PC-9 (cell line): ENCODE data around the gene NCAPG. TPM values are rescaled to one million over a fixed set of nuclear protein-coding genes. Genes with fewer than 3 reads are reported as not detected.
"Not testable (repeated sequence)": the region's sequence is repeated elsewhere in the genome, so short reads cannot be mapped to it uniquely, and the experiment has no call there.

Experiments
- BruUV-seq: library from RNA; stranded (reverse); fragments of 400-500 nt; replicated peaks from 2 replicates; lab custom pipeline; 2021; lab: Mats Ljungman, UMichigan
- CTCF ChIA-PET: fragments of 300-600 bp; sonication (Branson Sonifier 250); formaldehyde crosslinking; loops from one replicate; lab custom pipeline; 2022; ENCODE audit warnings: antibody characterized with exemption; lab: Charles Lee
- POLR2A ChIA-PET: fragments of 300-600 bp; sonication (Branson Sonifier 250); formaldehyde crosslinking; loops from one replicate; lab custom pipeline; 2022; ENCODE audit warnings: antibody characterized with exemption; ENCODE audit not compliant: unreplicated experiment; lab: Charles Lee
- DNase-seq, 2 experiments: peaks; one replicate each; pipeline versions ENCODE4 v3.0.0 to v3.0.0-alpha.2; 2015 to 2022; ENCODE audit warnings: mixed read lengths in 1 of 2
- H2AFZ ChIP-seq: fragments of 200-600 bp; sonication (generic); 2 replicates; pipeline ENCODE4 v1.8.1; 2017; ENCODE audit warnings: antibody characterized with exemption
- H3F3A ChIP-seq: fragments of 200-600 bp; sonication (generic); 2 replicates; pipeline ENCODE4 v1.8.1; 2017; ENCODE audit warnings: antibody characterized with exemption, mild to moderate bottlenecking, low read depth; ENCODE audit not compliant: insufficient read depth
- H3K27ac ChIP-seq: fragments of 200-600 bp; sonication (generic); 2 replicates; pipeline ENCODE4 v1.6.1; 2016; ENCODE audit warnings: mixed run types
- H3K27me3 ChIP-seq: fragments of 200-600 bp; sonication (generic); 2 replicates; pipeline ENCODE4 v1.6.1; 2016; ENCODE audit warnings: low read depth, mixed run types; ENCODE audit not compliant: insufficient read depth
- H3K36me3 ChIP-seq: fragments of 200-600 bp; sonication (generic); 2 replicates; pipeline ENCODE4 v1.6.1; 2016; ENCODE audit warnings: low read depth, mixed run types
- H3K4me1 ChIP-seq: fragments of 200-600 bp; sonication (generic); replicated peaks from 2 replicates; pipeline ENCODE4 v1.6.1; 2016; ENCODE audit warnings: mixed run types; ENCODE audit not compliant: insufficient read depth
- H3K4me2 ChIP-seq: fragments of 200-600 bp; sonication (generic); 2 replicates; pipeline ENCODE4 v1.6.1; 2017; ENCODE audit warnings: mixed run types
- H3K4me3 ChIP-seq: fragments of 200-600 bp; sonication (generic); 2 replicates; pipeline ENCODE4 v1.6.1; 2016; ENCODE audit warnings: mixed run types
- H3K79me2 ChIP-seq: fragments of 200-600 bp; sonication (generic); 2 replicates; pipeline ENCODE4 v1.6.1; 2017; ENCODE audit warnings: low read depth, mixed run types
- H3K9me2 ChIP-seq: fragments of 200-600 bp; sonication (generic); 2 replicates; pipeline ENCODE4 v1.8.1; 2017; ENCODE audit warnings: mild to moderate bottlenecking; ENCODE audit not compliant: insufficient read depth
- H3K9me3 ChIP-seq: fragments of 200-600 bp; sonication (generic); 2 replicates; pipeline ENCODE4 v1.8.1; 2016; ENCODE audit warnings: low read depth; ENCODE audit not compliant: insufficient read depth
- H4K20me1 ChIP-seq: fragments of 200-600 bp; sonication (generic); 2 replicates; pipeline ENCODE4 v1.8.1; 2017; ENCODE audit not compliant: insufficient read depth
- CTCF ChIP-seq: fragments of 200-600 bp; sonication (generic); conservative IDR thresholded peaks from 2 replicates; pipeline ENCODE4 v1.6.1; 2017; ENCODE audit warnings: mixed run types, antibody characterized with exemption, mild to moderate bottlenecking, moderate library complexity
- EZH2 ChIP-seq: fragments of 200-600 bp; sonication (generic); IDR thresholded peaks from 2 replicates; pipeline ENCODE4 v1.8.0; 2017; ENCODE audit warnings: antibody characterized with exemption, low read depth
- intact Hi-C: fragments of 100-400 bp; cut with micrococcal nuclease; formaldehyde crosslinking; loops from one replicate; pipeline ENCODE4 v1.10.0; 2022; ENCODE audit not compliant: unreplicated experiment
- total RNA-seq: library from RNA; stranded (reverse); gene quantifications from 2 replicates; pipeline ENCODE4 v1.2.3, GENCODE V29; 2021

Gene NCAPG
- total RNA-seq, 1 experiment from 2014 or later, result 53.7 TPM

- H3K36me3 ChIP-seq, result peaks cover 8% of the 10 kb centered on the region; the same call in 1 of the 2 replicates
- no peaks in the 10 kb centered on the region for H3K79me2 ChIP-seq
- no peaks in the 10 kb centered on the region for H3K9me2 ChIP-seq
- ChIA-PET POLR2A (no interaction called here), CTCF (no interaction called here)
- intact Hi-C loops, result loop anchor here (2.0 kb wide), 1 partner anchor 17 kb away; no protein-coding TSS in a partner anchor
- no peak overlapping the region for H3K27ac ChIP-seq
- no TSS peak for BruUV-seq
- no peaks in the 10 kb centered on the region for H3K27me3 ChIP-seq
- no peaks in the 10 kb centered on the region for H3K9me3 ChIP-seq
- no peaks in the 10 kb centered on the region for H3F3A ChIP-seq
- H3K4me3 ChIP-seq, result no peak overlapping the region
- no peaks in the 10 kb centered on the region for H4K20me1 ChIP-seq
- no peak for DNase-seq
- no peak overlapping the region for H3K4me2 ChIP-seq
- H2AFZ ChIP-seq, result no peak overlapping the region
- H3K4me1 ChIP-seq, result no peaks in the 10 kb centered on the region
- TF ChIP-seq CTCF, result no peak
- no peak for TF ChIP-seq EZH2
These were observed 13.3 kb downstream of the NCAPG start for GRCh38 chr4:17823871-17824669.

GRCh38 chr4:17846266-17846665 is 35.5 kb downstream of the NCAPG start:
- H3K4me3 ChIP-seq, result no peak overlapping the region
- no peaks in the 10 kb centered on the region for H3K4me1 ChIP-seq
- H4K20me1 ChIP-seq, result no peaks in the 10 kb centered on the region
- no peaks in the 10 kb centered on the region for H3K79me2 ChIP-seq
- H2AFZ ChIP-seq, result no peak overlapping the region
- H3F3A ChIP-seq, result no peaks in the 10 kb centered on the region
- intact Hi-C loops, result no loop called here
- 0 out of 2 replicates have a peak, but pooled peaks cover 5% of the 10 kb centered on the region for H3K36me3 ChIP-seq
- H3K27ac ChIP-seq, result no peak overlapping the region
- H3K27me3 ChIP-seq, result no peaks in the 10 kb centered on the region
- ChIA-PET POLR2A (no interaction called here), CTCF (no interaction called here)
- no peak for DNase-seq
- H3K9me2 ChIP-seq, result no peaks in the 10 kb centered on the region
- no TSS peak for BruUV-seq
- H3K9me3 ChIP-seq, result no peaks in the 10 kb centered on the region
- no peak for TF ChIP-seq CTCF
- no peak for TF ChIP-seq EZH2
- H3K4me2 ChIP-seq, result no peak overlapping the region

GRCh38 chr4:17850295-17850694 is 39.5 kb downstream of the NCAPG start:
- CTCF ChIA-PET, DNase-seq, H3K4me2 ChIP-seq, H3K36me3 ChIP-seq, H3K27me3 ChIP-seq, H3K9me2 ChIP-seq, H3K4me3 ChIP-seq, H3K27ac ChIP-seq, H2AFZ ChIP-seq, H4K20me1 ChIP-seq, BruUV-seq, H3K4me1 ChIP-seq, POLR2A ChIA-PET, H3F3A ChIP-seq, H3K9me3 ChIP-seq, H3K79me2 ChIP-seq, intact Hi-C loops: not testable (repeated sequence)
